GM23338 (cell line): ENCODE data around the gene TEX35. TPM values are rescaled to one million over a fixed set of nuclear protein-coding genes. Genes with fewer than 3 reads are reported as not detected.

ENCODE experiments used
- ATAC-seq: fragments of 200-7000 bp; cut with Tn5 transposase; 3 replicates; pipeline ENCODE4 v1.9.1; 2020
- DNase-seq: peaks from one replicate; pipeline ENCODE4 v3.0.0-alpha.2; 2015; ENCODE audit warnings: low spot score
- H2AFZ ChIP-seq: fragments of 200-600 bp; sonication (generic); 2 replicates; pipeline ENCODE4 v1.8.0; 2016; ENCODE audit warnings: antibody characterized with exemption, mild to moderate bottlenecking, moderate library complexity
- H3F3A ChIP-seq: fragments of 200-600 bp; sonication (generic); replicated peaks from 2 replicates; pipeline ENCODE4 v1.8.0; 2017; ENCODE audit warnings: antibody characterized with exemption, mixed run types, low read depth
- H3K27ac ChIP-seq: fragments of 200-600 bp; sonication (generic); 2 replicates; pipeline ENCODE4 v1.6.1; 2016; ENCODE audit warnings: low read depth
- H3K27me3 ChIP-seq: fragments of 200-600 bp; sonication (generic); 2 replicates; pipeline ENCODE4 v1.8.0; 2016; ENCODE audit warnings: mild to moderate bottlenecking, mixed run types, moderate library complexity; ENCODE audit not compliant: insufficient read depth
- H3K36me3 ChIP-seq: fragments of 200-600 bp; sonication (generic); 2 replicates; pipeline ENCODE4 v1.8.0; 2016; ENCODE audit warnings: mild to moderate bottlenecking; ENCODE audit not compliant: insufficient read depth
- H3K4me1 ChIP-seq: fragments of 200-600 bp; sonication (generic); 2 replicates; pipeline ENCODE4 v1.8.0; 2016; ENCODE audit warnings: mild to moderate bottlenecking, moderate library complexity; ENCODE audit not compliant: insufficient read depth
- H3K4me2 ChIP-seq: fragments of 200-600 bp; sonication (generic); 2 replicates; pipeline ENCODE4 v1.7.1; 2017; ENCODE audit warnings: mixed run types
- H3K4me3 ChIP-seq: fragments of 200-600 bp; sonication (generic); 2 replicates; pipeline ENCODE4 v1.6.1; 2016; ENCODE audit warnings: mixed run types
- H3K79me2 ChIP-seq: fragments of 200-600 bp; sonication (generic); replicated peaks from 2 replicates; pipeline ENCODE4 v1.8.0; 2017; ENCODE audit warnings: mild to moderate bottlenecking; ENCODE audit not compliant: insufficient read depth
- H3K9me2 ChIP-seq: fragments of 200-600 bp; sonication (generic); 2 replicates; pipeline ENCODE4 v1.8.0; 2017; ENCODE audit not compliant: insufficient read depth
- H4K20me1 ChIP-seq: fragments of 200-600 bp; sonication (generic); replicated peaks from 2 replicates; pipeline ENCODE4 v1.8.0; 2017; ENCODE audit warnings: mild to moderate bottlenecking; ENCODE audit not compliant: insufficient read depth
- H3K27ac Mint-ChIP-seq: 2 replicates; pipeline ENCODE4 v1.8.0; 2020; ENCODE audit warnings: inconsistent platforms, mild to moderate bottlenecking, moderate library complexity, mixed read lengths
- H3K27me3 Mint-ChIP-seq: 3 replicates; pipeline ENCODE4 v1.8.0; 2022; ENCODE audit warnings: low read depth, mild to moderate bottlenecking, moderate library complexity, mixed read lengths, inconsistent platforms; ENCODE audit not compliant: insufficient read depth, poor library complexity
- H3K36me3 Mint-ChIP-seq: 3 replicates; pipeline ENCODE4 v1.8.0; 2021; ENCODE audit warnings: low read depth, mild to moderate bottlenecking, inconsistent platforms, moderate library complexity, mixed read lengths
- H3K4me1 Mint-ChIP-seq: 3 replicates; pipeline ENCODE4 v1.8.0; 2020; ENCODE audit warnings: mild to moderate bottlenecking, inconsistent platforms, mixed read lengths
- H3K4me3 Mint-ChIP-seq: 3 replicates; pipeline ENCODE4 v1.8.0; 2021; ENCODE audit warnings: moderate library complexity, mild to moderate bottlenecking, inconsistent platforms, mixed read lengths
- H3K9me3 Mint-ChIP-seq: 3 replicates; pipeline ENCODE4 v1.8.0; 2020; ENCODE audit warnings: moderate library complexity, mild to moderate bottlenecking, inconsistent platforms, mixed read lengths
- CREB1 ChIP-seq: fragments of 250-450 bp; sonication (Bioruptor Pico); IDR thresholded peaks from 2 replicates; pipeline ENCODE4 v1.5.0; 2020; ENCODE audit warnings: low read depth, mild to moderate bottlenecking, moderate library complexity
- EZH2 ChIP-seq: fragments of 200-600 bp; sonication (generic); IDR thresholded peaks from one replicate; pipeline ENCODE4 v1.8.0; 2017; ENCODE audit warnings: antibody characterized with exemption, mild to moderate bottlenecking, low read depth; ENCODE audit not compliant: unreplicated experiment
- EZH2phosphoT487 ChIP-seq: fragments of 200-600 bp; sonication (generic); IDR thresholded peaks from one replicate; pipeline ENCODE4 v1.8.1; 2018; ENCODE audit warnings: antibody characterized with exemption; ENCODE audit not compliant: unreplicated experiment
- JUNB ChIP-seq: IDR thresholded peaks from one replicate; pipeline ENCODE4 v1.6.1; 2016; ENCODE audit warnings: antibody characterized with exemption; ENCODE audit not compliant: unreplicated experiment
- NANOG ChIP-seq: IDR thresholded peaks from 2 replicates; pipeline ENCODE4 v1.6.1; 2016; ENCODE audit warnings: antibody characterized with exemption, borderline replicate concordance
- POLR2AphosphoS5 ChIP-seq: IDR thresholded peaks from 2 replicates; pipeline ENCODE4 v1.6.1; 2016; ENCODE audit warnings: antibody characterized with exemption, low read depth
- REST ChIP-seq: IDR thresholded peaks from one replicate; pipeline ENCODE4 v1.6.1; 2018; ENCODE audit warnings: antibody characterized with exemption; ENCODE audit not compliant: unreplicated experiment
- ZNF114 ChIP-seq: fragments of 250-450 bp; sonication (Bioruptor Pico); IDR thresholded peaks from 2 replicates; pipeline ENCODE4 v1.5.0; 2020; ENCODE audit warnings: mild to moderate bottlenecking, moderate library complexity
- ZNF462 ChIP-seq: fragments of 250-450 bp; sonication (Bioruptor Pico); IDR thresholded peaks from 2 replicates; pipeline ENCODE4 v1.5.0; 2020; ENCODE audit warnings: mild to moderate bottlenecking, moderate library complexity
- polyA plus RNA-seq: library from polyadenylated mRNA; unstranded; fragments of >200 nt; fragmentation: Nextera tagmentation; extraction: Ambion mirVana; gene quantifications from 2 replicates; pipeline ENCODE4 v1.2.1, GENCODE V29; 2016
- total RNA-seq: library from RNA; depleted of rRNA; stranded (reverse); fragments of >200 nt; shearing (Covaris generic); gene quantifications from 2 replicates; pipeline ENCODE4 v1.2.3, GENCODE V29; 2014
- TF ChIP-seq, protein P1 (sequence below), 2 experiments: fragments of 200-600 bp in 1 of 2; sonication (generic) in 1 of 2; conservative IDR thresholded peaks; 2 replicates each; pipeline versions ENCODE4 v1.5.1 to v1.6.1; 2016 to 2017; ENCODE audit warnings: antibody characterized with exemption in 2 of 2, low read depth in 2 of 2, mild to moderate bottlenecking in 2 of 2, moderate library complexity in 1 of 2

The TEX35 gene
- total and polyA plus RNA-seq, 2 experiments from 2014 or later, result not detected

- TF ChIP-seq, protein P1, sequence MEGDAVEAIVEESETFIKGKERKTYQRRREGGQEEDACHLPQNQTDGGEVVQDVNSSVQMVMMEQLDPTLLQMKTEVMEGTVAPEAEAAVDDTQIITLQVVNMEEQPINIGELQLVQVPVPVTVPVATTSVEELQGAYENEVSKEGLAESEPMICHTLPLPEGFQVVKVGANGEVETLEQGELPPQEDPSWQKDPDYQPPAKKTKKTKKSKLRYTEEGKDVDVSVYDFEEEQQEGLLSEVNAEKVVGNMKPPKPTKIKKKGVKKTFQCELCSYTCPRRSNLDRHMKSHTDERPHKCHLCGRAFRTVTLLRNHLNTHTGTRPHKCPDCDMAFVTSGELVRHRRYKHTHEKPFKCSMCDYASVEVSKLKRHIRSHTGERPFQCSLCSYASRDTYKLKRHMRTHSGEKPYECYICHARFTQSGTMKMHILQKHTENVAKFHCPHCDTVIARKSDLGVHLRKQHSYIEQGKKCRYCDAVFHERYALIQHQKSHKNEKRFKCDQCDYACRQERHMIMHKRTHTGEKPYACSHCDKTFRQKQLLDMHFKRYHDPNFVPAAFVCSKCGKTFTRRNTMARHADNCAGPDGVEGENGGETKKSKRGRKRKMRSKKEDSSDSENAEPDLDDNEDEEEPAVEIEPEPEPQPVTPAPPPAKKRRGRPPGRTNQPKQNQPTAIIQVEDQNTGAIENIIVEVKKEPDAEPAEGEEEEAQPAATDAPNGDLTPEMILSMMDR (conservative IDR thresholded peaks at IDR 0.05; ENCODE audit: low read depth in 2 of 2), result no peak
- no peak for TF ChIP-seq CREB1 (CRISPR knock-in tag)
- no peak for TF ChIP-seq ZNF114 (CRISPR knock-in tag)
- no peak for TF ChIP-seq POLR2AphosphoS5
- TF ChIP-seq JUNB, result no peak
- TF ChIP-seq EZH2, result no peak
- TF ChIP-seq EZH2phosphoT487, result no peak
- TF ChIP-seq REST, result no peak
Observed at GRCh38 chr1:178540646-178541045, 27.7 kb downstream of the TEX35 start (continued).

- Histone ChIP-seq H2AFZ (peak overlapping the region; percentile 100), H3K79me2 (peaks cover 7% of the 10 kb centered on the region), H3K4me3 (peak overlapping the region; percentile 97)
- TF ChIP-seq REST (no peak), EZH2phosphoT487 (no peak), POLR2AphosphoS5 (no peak), NANOG (no peak), ZNF462 (CRISPR knock-in tag) (no peak)
Observed at GRCh38 chr1:178541379-178541778, 28.5 kb downstream of the TEX35 start.

More at GRCh38 chr1:178541379-178541778, 28.5 kb downstream of the TEX35 start:
- H3K4me1 Mint-ChIP-seq, result peaks cover 17% of the 10 kb centered on the region
- Histone ChIP-seq H3F3A (no peaks in the 10 kb centered on the region), H3K9me2 (no peaks in the 10 kb centered on the region), H3K27me3 (no peaks in the 10 kb centered on the region), H3K4me2 (peak overlapping the region; percentile 98), H4K20me1 (no peaks in the 10 kb centered on the region), H3K36me3 (no peaks in the 10 kb centered on the region), H3K27ac (no peak overlapping the region), H3K4me1 (0 out of 2 replicates have a peak, but pooled peaks cover 6% of the 10 kb centered on the region)
- DNase-seq, result no peak
- H3K4me3 Mint-ChIP-seq, result peak overlapping the region; percentile 93
- H3K9me3 Mint-ChIP-seq, result no peaks in the 10 kb centered on the region
- no peak overlapping the region for H3K27ac Mint-ChIP-seq
- ATAC-seq, result no peak
- peaks cover 13% of the 10 kb centered on the region for H3K27me3 Mint-ChIP-seq
- peaks cover 5% of the 10 kb centered on the region; the same call in 1 of the 3 replicates for H3K36me3 Mint-ChIP-seq
